ENCODE measurements around the gene TNS3.

The TNS3 gene

GRCh38 chr7:47318395-47319182 lies 263.3 kb downstream of the TNS3 start:
- DNase-seq = no peak

- DNase-seq = no peak
Observed at GRCh38 chr7:47317487-47317886, 264.4 kb downstream of the TNS3 start.

- no peak for DNase-seq
Observed at GRCh38 chr7:47314728-47315607, 266.9 kb downstream of the TNS3 start.

- no peak for DNase-seq
Observed at GRCh38 chr7:47314248-47314647, 267.7 kb downstream of the TNS3 start.

GRCh38 chr7:47313564-47313963 lies 268.3 kb downstream of the TNS3 start:
- DNase-seq = no peak

GRCh38 chr7:47311891-47312290 lies 270.0 kb downstream of the TNS3 start:
- DNase-seq = no peak

GRCh38 chr7:47310020-47310419 lies 271.9 kb downstream of the TNS3 start:
- DNase-seq = no peak

- no peak for DNase-seq
Observed at GRCh38 chr7:47308808-47309207, 273.1 kb downstream of the TNS3 start.

- DNase-seq = no peak
Observed at GRCh38 chr7:47307311-47307710, 274.6 kb downstream of the TNS3 start.

- DNase-seq = no peak
Observed at GRCh38 chr7:47304727-47305719, 276.9 kb downstream of the TNS3 start.

GRCh38 chr7:47303695-47304453 lies 278.0 kb downstream of the TNS3 start:
- no peak for DNase-seq

- no peak for DNase-seq
Observed at GRCh38 chr7:47303014-47303694, 278.8 kb downstream of the TNS3 start.

GRCh38 chr7:47302560-47302959 lies 279.4 kb downstream of the TNS3 start:
- no peak for DNase-seq

GRCh38 chr7:47301657-47302295 lies 280.1 kb downstream of the TNS3 start:
- DNase-seq = no peak

- DNase-seq = no peak
Observed at GRCh38 chr7:47301105-47301477, 280.8 kb downstream of the TNS3 start.

- DNase-seq = no peak
Observed at GRCh38 chr7:47300472-47301104, 281.3 kb downstream of the TNS3 start.

- no peak for DNase-seq
Observed at GRCh38 chr7:47299496-47299895, 282.4 kb downstream of the TNS3 start.

- DNase-seq = no peak
Observed at GRCh38 chr7:47298636-47299035, 283.3 kb downstream of the TNS3 start.

- no peak for DNase-seq
Observed at GRCh38 chr7:47297120-47297519, 284.8 kb downstream of the TNS3 start.

GRCh38 chr7:47295606-47296005 lies 286.3 kb downstream of the TNS3 start:
- DNase-seq = no peak

All from stimulated activated CD4-positive, alpha-beta T cell treated with anti-CD3 and anti-CD28 coated beads, Interleukin-1b, Interleukin-23, amount 100 ng/mL, for 48 hours (primary cell).